ENCODE measurements around the gene MAPKAP1. TPM values are rescaled to one million over a fixed set of nuclear protein-coding genes. Genes with fewer than 3 reads are reported as not detected.

The MAPKAP1 gene
- total RNA-seq, 1 donor from 2014 or later = 70.7 TPM

GRCh38 chr9:125549465-125549871, 157.5 kb downstream of the MAPKAP1 start:
- H3K9me3 ChIP-seq = no peaks in the 10 kb centered on the region
- no peak overlapping the region for H3K4me3 ChIP-seq
- no peaks in the 10 kb centered on the region for H3K36me3 ChIP-seq
- H3K27ac ChIP-seq = peak overlapping the region; percentile 51
- DNase-seq (ENCODE audit: extremely low spot score in 2 of 2) = no peak
- TF ChIP-seq CTCF (IDR thresholded peaks at IDR 0.05) (no peak), POLR2A (IDR thresholded peaks at IDR 0.05) (no peak), POLR2AphosphoS5 (IDR thresholded peaks at IDR 0.05; ENCODE audit: insufficient read depth in 1 of 2, low read depth in 1 of 2) (peak in 1 of 2 donors; percentile 32)
- intact Hi-C loops (cut with DNase I) = no loop called here
- H3K4me1 ChIP-seq = peaks cover 68% of the 10 kb centered on the region
- no peaks in the 10 kb centered on the region for H3K27me3 ChIP-seq

GRCh38 chr9:125549039-125549438, 158.0 kb downstream of the MAPKAP1 start:
- H3K36me3 ChIP-seq = no peaks in the 10 kb centered on the region
- H3K4me1 ChIP-seq = peaks cover 72% of the 10 kb centered on the region
- intact Hi-C loops (cut with DNase I) = no loop called here
- peak overlapping the region; percentile 51 for H3K27ac ChIP-seq
- no peak overlapping the region for H3K4me3 ChIP-seq
- no peak for TF ChIP-seq CTCF (IDR thresholded peaks at IDR 0.05)
- no peak for TF ChIP-seq POLR2A (IDR thresholded peaks at IDR 0.05)
- no peak for TF ChIP-seq POLR2AphosphoS5 (IDR thresholded peaks at IDR 0.05; ENCODE audit: insufficient read depth in 1 of 2, low read depth in 1 of 2)
- no peaks in the 10 kb centered on the region for H3K9me3 ChIP-seq
- DNase-seq (ENCODE audit: extremely low spot score in 2 of 2) = no peak
- H3K27me3 ChIP-seq = no peaks in the 10 kb centered on the region

- Histone ChIP-seq H3K27ac (peak overlapping the region; percentile 51), H3K27me3 (no peaks in the 10 kb centered on the region), H3K36me3 (no peaks in the 10 kb centered on the region), H3K4me3 (no peak overlapping the region), H3K4me1 (peaks cover 78% of the 10 kb centered on the region), H3K9me3 (no peaks in the 10 kb centered on the region)
- TF ChIP-seq CTCF (IDR thresholded peaks at IDR 0.05) (no peak), POLR2AphosphoS5 (IDR thresholded peaks at IDR 0.05; ENCODE audit: insufficient read depth in 1 of 2, low read depth in 1 of 2) (no peak), POLR2A (IDR thresholded peaks at IDR 0.05) (no peak)
- DNase-seq (ENCODE audit: extremely low spot score in 2 of 2) = no peak
- intact Hi-C loops (cut with DNase I) = no loop called here
These were observed 158.9 kb downstream of the MAPKAP1 start for GRCh38 chr9:125548141-125548540.

- intact Hi-C loops (cut with DNase I) = no loop called here
- TF ChIP-seq POLR2AphosphoS5 (IDR thresholded peaks at IDR 0.05; ENCODE audit: insufficient read depth in 1 of 2, low read depth in 1 of 2) (no peak), POLR2A (IDR thresholded peaks at IDR 0.05) (no peak)
- Histone ChIP-seq H3K27me3 (no peaks in the 10 kb centered on the region), H3K9me3 (no peaks in the 10 kb centered on the region), H3K36me3 (no peaks in the 10 kb centered on the region), H3K4me1 (peaks cover 78% of the 10 kb centered on the region), H3K4me3 (no peak overlapping the region), H3K27ac (peak overlapping the region; percentile 80)
- DNase-seq (ENCODE audit: extremely low spot score in 2 of 2) = no peak
These were observed 159.6 kb downstream of the MAPKAP1 start for GRCh38 chr9:125547368-125547767.

- TF ChIP-seq POLR2A (IDR thresholded peaks at IDR 0.05) (no peak), POLR2AphosphoS5 (IDR thresholded peaks at IDR 0.05; ENCODE audit: insufficient read depth in 1 of 2, low read depth in 1 of 2) (no peak), CTCF (IDR thresholded peaks at IDR 0.05) (no peak)
- no peaks in the 10 kb centered on the region for H3K36me3 ChIP-seq
- DNase-seq (ENCODE audit: extremely low spot score in 2 of 2) = no peak
- no peaks in the 10 kb centered on the region for H3K9me3 ChIP-seq
- intact Hi-C loops (cut with DNase I) = no loop called here
- no peak overlapping the region for H3K4me3 ChIP-seq
- H3K27me3 ChIP-seq = no peaks in the 10 kb centered on the region
- H3K27ac ChIP-seq = peak overlapping the region; percentile 80
- peaks cover 75% of the 10 kb centered on the region for H3K4me1 ChIP-seq
These were observed 161.2 kb downstream of the MAPKAP1 start for GRCh38 chr9:125545845-125546244.

All from vagina (tissue), 2 donors.